HG02884 (cell line): ENCODE data around the gene CEMIP2.
"Not testable (repeated sequence)": the region's sequence is repeated elsewhere in the genome, so short reads cannot be mapped to it uniquely, and the experiment has no call there.

Source experiments
- ATAC-seq: cut with Tn5 transposase; IDR thresholded peaks from one replicate; pipeline ENCODE4 v1.9.1; 2021; ENCODE audit warnings: mild to moderate bottlenecking, moderate library complexity; ENCODE audit not compliant: unreplicated experiment

CEMIP2 gene

DNA sequence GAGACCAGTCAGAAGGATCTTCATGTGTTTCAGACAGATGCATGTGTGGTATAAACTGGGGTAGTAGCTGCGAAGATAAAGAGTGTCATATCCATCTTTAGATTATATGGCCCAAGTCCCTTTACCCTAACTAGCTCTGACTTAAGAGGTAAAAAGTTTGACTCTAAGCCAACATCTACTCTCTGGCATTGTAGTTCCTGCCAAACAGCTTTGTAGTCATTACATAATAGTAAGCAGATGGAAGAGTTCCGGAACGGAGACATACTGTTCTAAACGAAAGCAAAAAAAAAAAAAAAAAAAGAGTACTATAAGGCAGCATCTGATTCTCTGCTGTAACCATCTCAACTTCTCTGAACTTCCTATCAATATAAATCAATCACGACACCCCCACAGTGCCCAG is 48.8 kb downstream of the CEMIP2 start:
- no peak for ATAC-seq

- ATAC-seq: no peak
Measured at GRCh38 chr9:71719088-71719487, 49.2 kb downstream of the CEMIP2 start.

GRCh38 chr9:71716138-71716909 is 52.0 kb downstream of the CEMIP2 start:
- ATAC-seq: no peak

DNA sequence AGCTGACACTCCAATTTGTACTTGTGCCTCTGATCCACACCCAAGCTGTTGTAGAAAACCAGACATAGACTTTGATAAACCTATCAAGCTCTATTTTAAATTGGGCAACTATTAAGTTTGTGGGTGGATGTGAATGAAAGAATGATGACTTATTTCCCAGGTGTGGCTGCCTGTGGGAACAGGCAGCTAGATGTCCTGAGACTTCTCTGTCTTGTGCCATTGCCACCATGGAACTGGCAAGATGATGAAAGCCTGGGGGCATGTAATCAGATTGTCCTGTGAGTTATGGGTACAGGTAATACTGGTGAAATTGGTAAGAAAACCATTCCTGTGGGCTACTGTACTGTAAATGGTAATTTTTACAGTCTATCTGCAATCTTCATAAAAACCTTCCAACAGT is 57.5 kb downstream of the CEMIP2 start:
- no peak for ATAC-seq

DNA sequence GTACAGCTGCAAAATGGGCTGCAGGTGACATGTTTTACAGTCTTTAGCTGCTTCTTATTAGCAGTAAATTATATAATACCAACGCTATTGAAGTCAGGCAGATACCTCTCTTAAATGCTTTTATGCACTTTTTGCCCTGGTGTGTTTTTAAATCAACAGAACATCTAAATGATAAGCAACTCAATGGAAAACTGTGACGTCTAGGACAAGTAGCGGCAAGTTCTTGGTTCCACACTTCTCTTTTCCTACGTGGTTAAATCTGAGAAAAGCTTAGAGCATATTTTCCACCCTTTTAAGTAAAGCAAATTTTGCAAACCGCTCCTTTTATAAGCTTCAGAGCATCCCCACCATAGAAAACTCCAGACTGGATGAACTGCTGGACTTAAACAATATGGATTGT is 58.1 kb downstream of the CEMIP2 start:
- no peak for ATAC-seq

GRCh38 chr9:71709384-71709783 is 58.9 kb downstream of the CEMIP2 start:
- no peak for ATAC-seq

- no peak for ATAC-seq
Measured at GRCh38 chr9:71706176-71706575, 62.1 kb downstream of the CEMIP2 start.

- ATAC-seq: no peak
Measured at GRCh38 chr9:71704796-71705195, 63.5 kb downstream of the CEMIP2 start.

- ATAC-seq: no peak
Measured at GRCh38 chr9:71703172-71703872, 65.0 kb downstream of the CEMIP2 start.

GRCh38 chr9:71697882-71698281 is 70.4 kb downstream of the CEMIP2 start:
- ATAC-seq: no peak

DNA sequence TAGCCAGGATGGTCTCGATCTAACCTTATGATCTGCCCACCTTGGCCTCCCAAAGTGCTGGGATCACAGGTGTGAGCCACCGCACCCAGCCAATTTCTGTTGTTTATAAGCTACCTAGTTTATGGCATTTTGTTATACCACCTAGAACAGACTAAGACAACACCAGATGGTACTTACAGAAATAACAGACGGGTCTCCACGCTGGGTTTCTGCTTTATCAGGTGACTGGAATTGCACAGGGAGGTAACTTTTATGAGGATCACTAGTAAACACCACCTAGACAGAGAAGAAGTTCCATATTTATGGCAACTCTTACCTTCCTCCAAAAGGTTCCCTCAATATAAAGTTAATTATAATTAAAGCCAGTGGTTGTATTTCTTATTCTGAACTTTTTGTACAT is 74.0 kb downstream of the CEMIP2 start:
- ATAC-seq: no peak

DNA sequence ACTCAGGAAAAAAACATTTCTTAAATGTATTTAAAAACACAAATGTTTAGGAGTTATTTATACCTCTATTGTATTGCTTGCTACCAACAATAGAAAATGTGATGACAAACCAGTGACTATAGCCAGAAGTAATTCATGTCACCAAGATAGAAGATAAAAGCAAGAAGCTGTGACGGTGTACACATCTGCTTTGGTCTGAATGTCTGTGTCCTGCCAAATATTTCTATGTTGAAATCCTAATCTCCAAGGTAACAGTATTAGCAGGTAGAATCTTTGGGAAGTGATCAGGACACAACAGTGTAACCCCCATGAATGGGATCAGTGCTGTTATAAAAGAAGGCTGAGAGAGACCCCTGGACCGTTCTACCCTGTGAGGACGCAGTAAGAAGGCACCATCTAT is 74.7 kb downstream of the CEMIP2 start:
- ATAC-seq: no peak

DNA sequence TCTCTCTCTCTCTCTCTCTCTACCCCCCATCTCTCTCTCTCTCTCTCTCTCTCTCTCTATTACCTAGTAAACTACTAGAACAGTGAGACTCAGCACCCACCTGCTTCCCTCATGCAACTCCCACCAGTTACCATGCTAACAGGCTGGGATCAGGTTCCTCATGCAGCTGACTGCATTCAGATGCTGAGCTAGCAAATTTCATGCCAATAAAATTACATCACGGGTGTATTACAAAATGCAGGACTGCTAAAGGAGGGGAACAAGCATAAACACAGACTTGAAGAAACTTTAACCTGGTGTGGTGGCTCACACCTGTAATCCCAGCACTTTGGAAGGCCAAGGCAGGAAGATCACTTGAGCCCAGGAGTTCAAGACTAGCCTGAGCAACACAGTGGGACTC is 76.0 kb downstream of the CEMIP2 start:
- no peak for ATAC-seq

GRCh38 chr9:71691576-71691975 is 76.7 kb downstream of the CEMIP2 start:
- not testable (repeated sequence) for ATAC-seq

- ATAC-seq: no peak
Measured at GRCh38 chr9:71690689-71691435, 77.5 kb downstream of the CEMIP2 start.

GRCh38 chr9:71690063-71690688 is 78.1 kb downstream of the CEMIP2 start:
- ATAC-seq: no peak

- ATAC-seq: no peak
Measured at GRCh38 chr9:71687676-71688075, 80.6 kb downstream of the CEMIP2 start.

- ATAC-seq: no peak
Measured at GRCh38 chr9:71685988-71686387, 82.3 kb downstream of the CEMIP2 start.

GRCh38 chr9:71685394-71685793 is 82.9 kb downstream of the CEMIP2 start:
- no peak for ATAC-seq

- ATAC-seq: no peak
Measured at GRCh38 chr9:71684566-71684965, 83.7 kb downstream of the CEMIP2 start.

DNA sequence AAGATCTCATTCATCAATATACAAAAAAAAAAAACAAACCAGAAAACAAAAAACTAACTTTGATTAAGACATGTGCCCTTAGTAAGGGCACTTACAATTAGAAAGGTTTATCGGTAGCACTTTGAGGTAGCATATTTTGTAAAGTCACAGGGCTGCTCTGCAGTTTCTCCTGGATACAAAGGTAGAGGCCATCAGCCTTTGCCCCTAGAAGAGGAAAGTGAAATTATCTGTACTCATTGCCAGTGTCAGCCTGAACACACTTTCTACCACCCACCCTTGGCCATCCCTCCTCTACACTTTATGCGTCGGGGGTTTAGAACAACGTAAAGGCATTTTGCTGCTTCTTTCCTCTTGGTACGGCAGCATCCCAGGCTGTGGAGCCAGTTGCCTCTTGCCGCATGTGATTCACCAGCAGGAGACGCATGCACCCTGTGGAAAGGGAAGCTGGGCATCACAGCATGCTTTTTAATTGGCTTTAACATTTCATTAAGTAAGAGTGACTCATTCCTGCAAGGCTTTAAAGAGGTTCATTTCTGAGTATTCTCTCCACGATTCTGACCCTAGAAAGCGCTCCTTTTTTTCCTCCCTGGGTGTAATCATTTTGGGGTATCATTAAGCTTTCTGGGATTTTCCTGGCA is 84.6 kb downstream of the CEMIP2 start:
- no peak for ATAC-seq
